ENCODE data around the gene NCOA7. TPM values are rescaled to one million over a fixed set of nuclear protein-coding genes. Genes with fewer than 3 reads are reported as not detected.

The NCOA7 gene
- total RNA-seq, 1 donor from 2014 or later, result 74.9 TPM

GRCh38 chr6:125836466-125836865 lies 45.7 kb downstream of the NCOA7 start:
- no peaks in the 10 kb centered on the region for H3K27me3 Mint-ChIP-seq (ENCODE audit: low read depth)
- H3K36me3 Mint-ChIP-seq (ENCODE audit: low read depth), result no peaks in the 10 kb centered on the region
- no peak overlapping the region for H3K27ac Mint-ChIP-seq (ENCODE audit: unreplicated experiment)
- TF ChIP-seq CTCF (IDR thresholded peaks at IDR 0.05), result no peak
- DNase-seq (ENCODE audit: low spot score), result no peak
- no peaks in the 10 kb centered on the region for H3K9me3 Mint-ChIP-seq (ENCODE audit: low read depth)
- H3K4me3 Mint-ChIP-seq (ENCODE audit: unreplicated experiment), result no peak overlapping the region
- H3K4me1 Mint-ChIP-seq (ENCODE audit: low read depth), result peaks cover 21% of the 10 kb centered on the region

- no peak for TF ChIP-seq CTCF (IDR thresholded peaks at IDR 0.05)
- Mint-ChIP-seq H3K9me3 (ENCODE audit: low read depth) (no peaks in the 10 kb centered on the region), H3K4me3 (ENCODE audit: unreplicated experiment) (no peak overlapping the region), H3K4me1 (ENCODE audit: low read depth) (peaks cover 22% of the 10 kb centered on the region), H3K36me3 (ENCODE audit: low read depth) (no peaks in the 10 kb centered on the region), H3K27me3 (ENCODE audit: low read depth) (no peaks in the 10 kb centered on the region), H3K27ac (ENCODE audit: unreplicated experiment) (no peak overlapping the region)
- DNase-seq (ENCODE audit: low spot score), result no peak
Measured at GRCh38 chr6:125839471-125839870, 48.7 kb downstream of the NCOA7 start.

- TF ChIP-seq CTCF (IDR thresholded peaks at IDR 0.05), result no peak
- no peak for DNase-seq (ENCODE audit: low spot score)
- Mint-ChIP-seq H3K4me3 (ENCODE audit: unreplicated experiment) (no peak overlapping the region), H3K27me3 (ENCODE audit: low read depth) (no peaks in the 10 kb centered on the region), H3K9me3 (ENCODE audit: low read depth) (no peaks in the 10 kb centered on the region), H3K27ac (ENCODE audit: unreplicated experiment) (no peak overlapping the region), H3K36me3 (ENCODE audit: low read depth) (no peaks in the 10 kb centered on the region), H3K4me1 (ENCODE audit: low read depth) (peaks cover 22% of the 10 kb centered on the region)
Measured at GRCh38 chr6:125839879-125840278, 49.1 kb downstream of the NCOA7 start.

GRCh38 chr6:125841356-125842090 lies 50.8 kb downstream of the NCOA7 start:
- no peak for TF ChIP-seq CTCF (IDR thresholded peaks at IDR 0.05)
- Mint-ChIP-seq H3K27ac (ENCODE audit: unreplicated experiment) (no peak overlapping the region), H3K4me1 (ENCODE audit: low read depth) (peaks cover 25% of the 10 kb centered on the region), H3K27me3 (ENCODE audit: low read depth) (no peaks in the 10 kb centered on the region), H3K4me3 (ENCODE audit: unreplicated experiment) (no peak overlapping the region), H3K9me3 (ENCODE audit: low read depth) (no peaks in the 10 kb centered on the region), H3K36me3 (ENCODE audit: low read depth) (no peaks in the 10 kb centered on the region)
- DNase-seq (ENCODE audit: low spot score), result no peak

GRCh38 chr6:125842091-125842626 lies 51.4 kb downstream of the NCOA7 start:
- no peak for DNase-seq (ENCODE audit: low spot score)
- Mint-ChIP-seq H3K4me3 (ENCODE audit: unreplicated experiment) (no peak overlapping the region), H3K27me3 (ENCODE audit: low read depth) (no peaks in the 10 kb centered on the region), H3K36me3 (ENCODE audit: low read depth) (no peaks in the 10 kb centered on the region), H3K9me3 (ENCODE audit: low read depth) (no peaks in the 10 kb centered on the region), H3K27ac (ENCODE audit: unreplicated experiment) (no peak overlapping the region), H3K4me1 (ENCODE audit: low read depth) (peaks cover 25% of the 10 kb centered on the region)
- no peak for TF ChIP-seq CTCF (IDR thresholded peaks at IDR 0.05)
